ENCODE results near the gene ZBTB8OS.

DNA sequence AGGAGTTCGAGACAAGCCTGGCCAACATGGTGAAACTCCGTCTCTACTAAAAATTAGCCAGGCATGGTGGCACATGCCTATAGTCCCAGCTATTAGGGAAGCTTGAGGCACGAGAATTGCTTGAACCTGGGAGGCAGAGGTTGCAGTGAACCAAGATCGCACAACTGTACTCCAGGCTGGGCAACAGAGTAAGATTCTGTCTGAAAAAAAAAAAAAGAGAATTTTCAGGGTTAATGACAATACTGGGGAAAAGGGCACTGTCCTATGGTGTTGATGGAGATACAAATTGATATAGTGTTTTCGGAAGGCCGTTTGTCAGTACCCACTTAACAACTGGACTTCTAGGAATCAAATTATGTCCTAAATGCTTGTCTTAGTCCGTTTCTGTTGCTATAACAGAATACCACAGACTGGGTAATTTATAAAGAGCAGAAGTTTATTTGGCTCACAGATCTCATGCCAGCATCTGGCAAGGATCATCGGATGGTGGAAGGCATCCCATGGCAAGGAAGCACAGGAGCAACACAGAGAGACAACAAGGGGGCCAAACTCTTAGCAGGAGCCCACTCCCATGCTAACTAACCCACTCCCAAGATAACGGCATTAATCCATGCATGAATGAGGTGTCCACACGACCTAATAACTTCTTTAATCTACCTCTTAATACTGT is 69.9 kb downstream of the ZBTB8OS start:
- no peak for TF ChIP-seq TCF7L2 (IDR thresholded peaks at IDR 0.05; ENCODE audit: borderline replicate concordance, extremely low read depth, insufficient read depth, insufficient read length)
- TF ChIP-seq YY1 (IDR thresholded peaks at IDR 0.05; ENCODE audit: extremely low read depth, insufficient replicate concordance, low read depth, low read length): no peak
- TF ChIP-seq, protein P1, sequence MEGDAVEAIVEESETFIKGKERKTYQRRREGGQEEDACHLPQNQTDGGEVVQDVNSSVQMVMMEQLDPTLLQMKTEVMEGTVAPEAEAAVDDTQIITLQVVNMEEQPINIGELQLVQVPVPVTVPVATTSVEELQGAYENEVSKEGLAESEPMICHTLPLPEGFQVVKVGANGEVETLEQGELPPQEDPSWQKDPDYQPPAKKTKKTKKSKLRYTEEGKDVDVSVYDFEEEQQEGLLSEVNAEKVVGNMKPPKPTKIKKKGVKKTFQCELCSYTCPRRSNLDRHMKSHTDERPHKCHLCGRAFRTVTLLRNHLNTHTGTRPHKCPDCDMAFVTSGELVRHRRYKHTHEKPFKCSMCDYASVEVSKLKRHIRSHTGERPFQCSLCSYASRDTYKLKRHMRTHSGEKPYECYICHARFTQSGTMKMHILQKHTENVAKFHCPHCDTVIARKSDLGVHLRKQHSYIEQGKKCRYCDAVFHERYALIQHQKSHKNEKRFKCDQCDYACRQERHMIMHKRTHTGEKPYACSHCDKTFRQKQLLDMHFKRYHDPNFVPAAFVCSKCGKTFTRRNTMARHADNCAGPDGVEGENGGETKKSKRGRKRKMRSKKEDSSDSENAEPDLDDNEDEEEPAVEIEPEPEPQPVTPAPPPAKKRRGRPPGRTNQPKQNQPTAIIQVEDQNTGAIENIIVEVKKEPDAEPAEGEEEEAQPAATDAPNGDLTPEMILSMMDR (IDR thresholded peaks at IDR 0.05 in 2 of 3, conservative IDR thresholded peaks at IDR 0.05 in 1 of 3; ENCODE audit: borderline replicate concordance in 1 of 3, insufficient read depth in 1 of 3, low read depth in 2 of 3, low read length in 2 of 3): no peak
- TF ChIP-seq SP1 (IDR thresholded peaks at IDR 0.05; ENCODE audit: low read depth): no peak
- no peak for TF ChIP-seq EZH2 (IDR thresholded peaks at IDR 0.05)
- TF ChIP-seq ELF1 (IDR thresholded peaks at IDR 0.05; ENCODE audit: borderline replicate concordance, low read depth): no peak
- no peak for TF ChIP-seq POLR2A (IDR thresholded peaks at IDR 0.05; ENCODE audit: borderline replicate concordance, extremely low read depth, insufficient read depth, insufficient read length)
- no peak for TF ChIP-seq ZBTB33 (IDR thresholded peaks at IDR 0.05; ENCODE audit: extremely low read depth, insufficient replicate concordance, low read length)

Measured in HCT116 (cell line).